HG02798 (cell line): ENCODE results near the gene LHX4.

ENCODE experiments used
- ATAC-seq: cut with Tn5 transposase; IDR thresholded peaks from one replicate; pipeline ENCODE4 v1.9.1; 2021; ENCODE audit warnings: mild to moderate bottlenecking; ENCODE audit not compliant: unreplicated experiment, poor library complexity

LHX4 gene

DNA sequence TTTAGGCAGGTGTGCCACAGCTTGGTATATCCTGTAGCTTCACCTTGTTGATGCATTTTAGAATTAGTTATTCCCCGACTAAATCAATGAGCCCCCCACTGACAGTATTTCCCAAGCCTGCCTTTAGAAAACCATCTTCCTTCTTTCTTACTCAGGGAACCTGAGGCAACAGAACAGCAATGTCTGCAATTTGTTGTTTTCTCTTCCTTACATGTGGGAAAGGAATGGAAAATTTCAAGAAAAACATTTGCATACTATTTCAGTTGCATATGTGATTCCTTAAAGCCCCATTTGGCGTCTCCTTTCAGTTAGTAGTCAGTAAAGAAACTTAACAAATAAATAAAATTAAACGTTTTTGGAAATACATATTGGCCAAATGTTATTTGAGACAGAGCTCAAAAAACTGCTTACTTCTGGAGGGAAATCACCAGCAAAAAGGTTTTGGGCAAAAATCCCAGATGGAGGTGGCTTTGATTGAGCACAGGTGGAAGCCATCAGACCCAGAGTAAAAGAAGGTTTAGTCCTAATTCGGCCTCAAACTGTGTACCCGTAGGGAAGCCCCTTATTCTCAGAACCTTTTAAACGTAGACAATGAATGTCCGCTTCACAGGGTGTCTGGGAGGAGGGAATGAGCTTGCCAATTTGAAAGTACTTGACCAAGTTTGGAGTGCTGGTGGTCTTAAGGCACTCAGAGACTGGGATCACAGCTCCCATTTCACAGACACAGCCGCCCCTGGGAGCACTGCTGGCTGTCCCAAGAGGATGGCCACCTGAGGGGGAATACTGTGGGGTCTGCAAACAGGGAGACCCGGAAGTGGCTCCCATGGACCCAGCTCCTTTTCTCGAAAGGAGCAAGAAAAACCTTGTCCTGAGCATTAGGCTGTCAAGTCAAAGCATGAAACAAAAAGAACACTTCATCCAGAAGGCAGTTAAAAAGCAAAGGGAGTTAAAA is 9.4 kb downstream of the LHX4 start:
- ATAC-seq: no peak

DNA sequence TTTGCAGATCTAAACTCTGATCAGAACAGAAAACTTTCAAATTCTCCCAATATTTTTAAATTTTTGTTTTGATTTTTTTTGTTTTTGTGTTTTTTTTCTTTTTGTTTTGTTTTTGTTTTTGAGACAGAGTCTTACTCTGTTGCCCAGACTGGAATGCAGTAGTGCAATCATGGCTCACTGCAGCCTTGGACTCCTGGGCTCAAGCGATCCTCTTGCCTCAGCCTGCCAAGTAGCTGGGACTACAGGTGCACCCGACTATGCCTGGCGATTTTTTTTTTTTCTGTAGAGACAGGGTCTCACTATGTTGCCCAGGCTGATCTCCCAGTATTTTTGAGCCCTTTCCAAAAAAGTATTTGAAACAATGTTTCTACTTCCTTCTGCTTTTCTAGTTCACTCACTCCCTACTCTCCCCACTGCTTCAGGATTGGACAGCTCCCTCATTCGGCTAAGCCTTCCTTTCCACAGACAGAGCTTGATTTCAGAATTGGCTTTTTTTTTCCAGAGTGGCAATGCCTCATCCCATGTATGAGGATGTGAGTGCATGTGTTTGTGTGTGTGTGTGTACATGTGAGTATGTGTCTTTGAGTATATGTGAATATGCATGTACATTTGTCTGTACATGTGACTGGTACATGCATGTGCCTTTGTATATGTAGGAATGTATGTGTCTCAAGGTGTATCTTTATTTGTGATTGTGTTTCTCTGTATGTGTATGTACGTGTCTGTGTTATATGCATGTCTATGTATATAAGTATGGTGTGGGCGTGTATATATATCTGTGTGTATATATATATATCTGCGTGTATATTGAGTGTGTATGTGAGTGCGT is 11.9 kb downstream of the LHX4 start:
- no peak for ATAC-seq

DNA sequence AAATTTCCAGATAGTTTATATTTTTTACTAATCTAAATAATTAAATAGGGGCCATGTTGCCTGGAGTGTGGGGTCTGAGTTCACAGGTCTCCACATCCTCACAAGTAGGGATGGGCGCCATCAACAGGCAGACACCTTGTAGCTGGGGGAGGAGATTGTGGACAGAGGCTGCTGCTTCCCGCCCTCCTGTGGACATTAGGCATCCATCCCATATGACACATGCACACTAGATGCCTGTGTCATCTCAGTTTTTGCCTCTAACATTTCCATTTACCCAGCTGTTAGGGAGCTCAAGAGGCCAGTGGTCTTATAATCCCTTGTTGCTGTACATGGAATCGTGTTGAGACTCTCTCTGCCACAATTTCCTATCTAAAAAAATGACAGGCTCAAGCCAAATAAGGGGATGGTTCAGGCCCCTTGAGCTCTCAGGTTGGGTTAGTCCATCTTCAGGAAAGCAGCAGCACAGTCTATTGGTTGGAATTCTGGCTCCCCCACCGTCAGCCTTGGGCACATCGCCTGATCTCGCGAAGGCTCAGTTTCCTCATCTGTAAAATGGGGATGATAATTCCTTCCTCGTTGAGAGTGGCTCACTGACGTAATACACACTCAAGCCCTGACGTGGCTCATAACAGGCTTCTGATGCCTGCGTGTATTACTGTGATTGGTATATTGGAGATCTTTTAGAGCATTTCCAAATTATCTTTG is 13.6 kb downstream of the LHX4 start:
- no peak for ATAC-seq

DNA sequence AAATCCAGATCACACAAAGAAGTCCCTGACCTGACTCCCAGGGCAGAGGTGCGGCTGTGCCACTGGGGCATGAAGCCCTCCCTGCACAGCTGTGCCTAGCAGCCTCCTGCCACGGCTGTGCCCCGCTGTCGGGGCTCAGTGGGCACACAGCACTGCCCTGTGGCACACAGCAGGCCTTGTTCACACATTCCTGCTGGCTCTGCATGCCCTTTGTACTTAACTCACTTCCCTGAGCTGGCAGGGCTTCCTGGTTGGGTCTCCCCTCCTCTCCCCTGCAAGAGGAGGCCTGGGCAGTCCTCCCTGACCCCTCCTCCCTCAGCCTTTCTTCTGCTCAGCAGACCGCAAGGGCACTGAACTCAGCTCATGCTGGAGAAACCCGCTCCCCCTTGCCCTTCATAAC is 14.8 kb downstream of the LHX4 start:
- ATAC-seq: no peak

DNA sequence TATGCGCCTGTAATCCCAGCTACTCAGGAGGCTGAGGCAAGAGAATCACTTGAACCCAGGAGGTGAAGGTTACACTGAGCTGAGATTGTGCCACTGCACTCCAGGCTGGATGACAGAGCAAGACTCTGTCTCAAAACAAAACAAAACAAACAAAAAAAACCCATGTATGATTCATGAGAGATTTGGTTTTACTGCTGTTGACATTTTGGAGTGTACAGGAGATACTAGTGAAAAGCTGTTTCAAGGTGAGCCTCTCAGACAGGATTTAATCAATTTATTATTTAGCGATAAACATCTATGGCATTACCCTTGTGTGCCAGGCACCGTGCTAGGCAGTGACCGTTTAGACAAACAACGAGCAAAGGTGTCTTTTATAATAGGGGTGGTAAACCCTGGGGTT is 16.5 kb downstream of the LHX4 start:
- ATAC-seq: no peak

DNA sequence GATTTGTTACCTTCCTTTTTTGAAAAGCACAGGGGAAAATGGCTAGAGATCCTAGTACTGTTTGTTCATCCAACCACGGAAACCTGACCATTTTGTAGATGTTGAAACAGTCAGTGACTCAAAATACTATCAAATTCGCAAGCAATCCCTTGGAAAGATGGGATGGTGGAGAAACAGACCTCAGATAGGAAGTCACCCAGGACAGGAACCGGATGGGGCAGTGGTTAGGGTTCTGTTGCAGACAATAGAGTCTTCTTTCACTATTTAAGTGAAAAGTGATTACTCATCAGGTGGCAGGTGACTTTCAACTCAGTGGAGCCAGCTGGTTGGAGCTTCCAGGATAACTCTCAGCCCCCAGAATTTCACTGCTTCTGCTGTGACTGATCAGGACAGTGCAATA is 17.0 kb downstream of the LHX4 start:
- no peak for ATAC-seq

DNA sequence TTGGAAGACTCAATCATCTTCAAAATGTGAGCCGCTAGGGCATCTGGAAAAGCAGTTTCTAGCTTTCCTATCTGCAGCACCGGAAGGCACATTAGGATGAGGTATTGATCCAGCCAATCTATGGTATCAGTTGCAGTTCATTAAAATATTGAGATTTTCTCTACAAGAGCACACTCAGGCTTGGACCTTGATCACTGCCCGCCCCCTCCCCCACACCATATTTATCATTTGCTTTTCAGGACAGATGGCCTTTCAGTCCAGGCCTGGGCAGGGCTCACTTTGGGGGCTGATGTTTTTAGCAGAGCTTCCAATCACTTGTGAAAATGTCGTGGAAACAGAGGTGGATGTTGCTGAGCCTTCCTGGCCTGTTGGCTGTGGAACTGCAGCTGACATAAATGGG is 17.5 kb downstream of the LHX4 start:
- no peak for ATAC-seq

DNA sequence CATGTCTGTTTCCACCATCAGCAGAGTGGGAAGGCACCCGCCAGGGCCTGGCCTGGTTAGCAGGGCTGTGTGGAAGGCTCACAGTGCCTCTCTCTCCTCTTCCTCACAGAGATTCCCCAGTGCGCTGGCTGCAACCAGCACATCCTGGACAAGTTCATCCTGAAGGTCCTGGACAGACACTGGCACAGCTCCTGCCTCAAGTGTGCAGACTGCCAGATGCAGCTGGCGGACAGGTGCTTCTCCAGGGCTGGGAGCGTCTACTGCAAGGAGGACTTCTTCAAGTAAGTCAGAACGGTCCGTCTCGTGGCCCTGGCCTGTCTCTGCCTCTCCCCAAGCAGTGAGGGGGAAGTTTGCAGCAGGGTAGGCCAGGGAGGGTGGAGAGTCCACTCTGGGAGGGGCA is 18.1 kb downstream of the LHX4 start:
- no peak for ATAC-seq

DNA sequence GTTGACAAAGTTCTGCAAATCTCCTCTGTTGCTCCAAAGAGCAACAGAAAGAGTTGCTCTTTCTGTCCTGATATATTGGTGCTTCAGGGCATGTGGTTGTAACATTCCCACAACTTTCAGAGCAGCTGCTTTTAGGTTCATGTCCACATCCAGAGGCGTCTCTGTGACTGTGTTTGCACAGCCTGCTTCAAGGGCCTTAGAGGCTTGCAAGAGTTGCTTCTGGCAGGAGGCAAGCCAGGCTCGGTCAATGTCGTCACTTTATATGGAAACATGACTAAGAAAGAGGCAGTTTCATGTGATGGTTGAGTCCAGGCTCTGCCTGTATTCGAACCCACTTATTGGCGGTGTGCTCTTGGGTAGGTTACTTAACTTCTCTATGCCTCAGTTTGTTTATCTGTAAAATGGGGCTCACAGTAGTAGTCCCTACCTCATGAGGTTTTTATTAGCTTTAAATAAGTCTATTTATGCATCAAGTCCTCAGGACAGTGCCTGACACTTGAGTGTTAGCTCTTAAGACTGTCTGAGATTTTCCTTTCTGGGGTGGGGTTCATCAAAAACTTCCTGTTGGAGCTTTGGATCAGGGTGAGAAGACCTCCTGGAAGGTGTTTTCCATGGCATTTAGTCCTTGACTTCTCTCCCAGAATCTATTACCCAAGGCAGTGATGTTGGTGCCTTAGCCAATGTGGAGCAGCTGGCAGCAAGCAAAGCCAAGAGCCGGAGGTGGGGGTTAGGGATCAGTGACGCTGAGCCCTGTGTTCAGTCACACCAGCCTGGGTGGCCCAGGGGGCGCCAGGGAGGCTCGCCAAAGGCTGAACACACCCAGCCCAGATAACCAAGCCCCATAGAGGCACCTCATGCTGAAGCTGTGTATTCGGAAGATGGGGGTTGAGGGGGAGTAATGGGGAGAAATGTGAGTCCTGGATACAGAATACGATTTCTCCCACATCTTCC is 18.9 kb downstream of the LHX4 start:
- ATAC-seq: no peak

DNA sequence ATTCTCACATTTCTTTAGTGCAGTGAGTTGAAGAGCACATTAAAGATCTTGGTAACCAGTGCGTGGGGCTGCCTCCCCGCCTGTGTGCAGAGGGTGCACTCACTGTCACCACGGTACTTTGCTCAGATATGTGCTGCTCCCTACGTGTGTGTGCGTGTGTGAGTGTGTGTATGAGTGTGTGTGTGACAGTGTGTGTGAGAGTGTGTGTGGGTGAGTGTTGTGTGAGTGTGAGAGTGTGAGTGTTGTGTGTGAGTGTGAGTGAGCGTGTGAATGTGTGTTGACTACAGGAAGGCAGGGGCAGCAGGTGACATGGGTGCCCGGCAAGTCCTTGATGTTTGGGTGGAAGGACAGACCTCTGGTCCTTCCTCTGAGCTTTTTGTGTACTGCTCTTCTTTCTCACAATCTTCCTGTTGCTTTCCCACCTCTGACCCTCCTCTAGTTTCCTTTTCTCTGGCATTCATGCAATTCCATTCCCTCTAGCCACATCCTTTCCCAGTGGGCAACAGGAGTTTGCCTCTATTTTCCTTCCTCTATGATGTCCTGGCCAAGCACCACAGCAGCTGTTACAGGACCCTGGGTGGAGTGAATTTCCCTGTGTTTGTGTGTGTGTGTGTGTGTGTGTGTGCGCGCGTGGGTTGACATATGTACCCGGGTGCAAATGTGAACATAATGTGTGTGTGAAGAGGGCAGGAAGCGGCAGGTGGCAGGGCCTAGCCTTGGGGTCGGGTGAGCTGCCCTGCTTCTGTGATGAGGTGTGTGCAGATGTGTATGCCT is 19.8 kb downstream of the LHX4 start:
- no peak for ATAC-seq

DNA sequence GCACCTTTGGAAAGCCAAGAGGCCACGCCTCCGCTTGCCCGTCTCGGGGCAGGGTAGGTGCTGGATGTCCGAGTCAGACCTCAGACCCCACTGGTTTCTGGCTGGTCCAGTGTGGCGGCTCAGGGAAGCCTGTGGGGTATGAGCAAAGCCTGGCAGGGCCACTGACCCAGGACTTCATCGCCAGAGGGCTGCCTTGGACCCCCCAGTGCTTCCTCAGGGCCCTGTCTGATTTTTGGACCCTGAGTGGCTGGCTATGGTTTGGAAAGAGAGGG is 20.4 kb downstream of the LHX4 start:
- no peak for ATAC-seq

DNA sequence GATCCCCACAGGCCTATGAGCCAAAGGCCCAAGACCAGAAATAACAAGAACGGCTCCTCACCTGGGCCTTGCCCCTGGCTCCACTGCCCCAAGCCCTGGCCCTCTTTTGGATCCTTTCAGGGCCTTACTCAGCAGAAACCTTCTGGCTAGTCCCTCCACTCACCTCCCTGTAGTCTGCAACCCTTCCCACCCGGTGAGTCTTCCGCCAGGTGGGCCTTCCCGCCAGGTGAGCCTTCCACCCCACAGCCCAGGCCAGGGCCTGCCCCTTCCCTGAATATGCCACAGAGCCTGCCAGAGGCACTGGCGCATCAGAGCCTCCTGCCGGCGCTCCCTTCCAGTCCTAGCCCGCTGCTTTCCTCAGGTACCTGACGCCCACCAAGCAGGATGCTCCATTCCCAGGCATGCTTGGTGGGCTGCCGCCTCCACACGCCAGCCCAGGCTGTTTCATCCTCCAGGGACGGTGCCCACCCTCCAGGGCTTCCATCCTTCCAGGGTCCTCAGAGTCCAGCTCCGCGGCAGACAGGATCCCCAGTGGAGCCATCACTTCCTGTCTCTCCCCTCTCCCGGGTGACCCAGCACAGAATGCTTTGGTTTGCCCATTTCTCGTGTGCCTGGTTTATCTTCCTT is 20.9 kb downstream of the LHX4 start:
- ATAC-seq: no peak

DNA sequence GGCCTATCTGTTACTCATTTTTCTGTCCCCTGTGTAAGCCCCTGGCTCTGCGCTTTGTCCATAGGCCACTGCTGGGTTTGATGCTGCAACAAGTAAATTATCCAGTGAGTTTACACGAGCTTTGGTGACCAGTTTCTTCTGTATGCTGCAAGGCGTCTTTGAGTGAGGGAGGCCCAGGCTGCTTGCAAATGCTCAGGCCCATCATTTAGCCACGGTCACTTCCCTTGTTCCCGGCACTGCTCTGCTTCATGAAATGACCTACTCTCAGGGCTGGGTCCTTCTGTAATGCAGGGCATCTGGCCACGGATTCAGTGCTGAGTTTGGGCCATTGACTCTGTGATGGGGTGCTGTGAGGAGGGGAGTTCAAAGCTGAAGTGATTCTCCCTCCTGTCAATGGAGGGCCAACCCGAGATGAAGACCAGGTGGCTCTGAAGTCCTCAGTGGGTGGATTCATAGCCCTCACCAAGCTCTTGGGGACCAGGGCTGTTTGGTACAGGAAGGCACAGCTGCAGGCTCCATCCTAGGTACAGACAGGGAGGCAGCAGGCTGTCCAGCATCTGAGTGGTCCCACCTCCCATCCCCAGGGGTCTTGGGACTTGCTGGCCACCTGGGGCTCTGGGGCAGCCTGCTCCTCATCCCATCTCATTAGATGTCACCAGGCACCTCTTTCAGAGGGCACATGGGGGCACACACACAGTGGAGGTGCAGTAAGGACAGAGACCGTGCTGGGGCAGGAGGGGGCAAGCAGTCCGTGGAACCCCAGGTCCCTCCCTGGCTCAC is 21.7 kb downstream of the LHX4 start:
- ATAC-seq: no peak

DNA sequence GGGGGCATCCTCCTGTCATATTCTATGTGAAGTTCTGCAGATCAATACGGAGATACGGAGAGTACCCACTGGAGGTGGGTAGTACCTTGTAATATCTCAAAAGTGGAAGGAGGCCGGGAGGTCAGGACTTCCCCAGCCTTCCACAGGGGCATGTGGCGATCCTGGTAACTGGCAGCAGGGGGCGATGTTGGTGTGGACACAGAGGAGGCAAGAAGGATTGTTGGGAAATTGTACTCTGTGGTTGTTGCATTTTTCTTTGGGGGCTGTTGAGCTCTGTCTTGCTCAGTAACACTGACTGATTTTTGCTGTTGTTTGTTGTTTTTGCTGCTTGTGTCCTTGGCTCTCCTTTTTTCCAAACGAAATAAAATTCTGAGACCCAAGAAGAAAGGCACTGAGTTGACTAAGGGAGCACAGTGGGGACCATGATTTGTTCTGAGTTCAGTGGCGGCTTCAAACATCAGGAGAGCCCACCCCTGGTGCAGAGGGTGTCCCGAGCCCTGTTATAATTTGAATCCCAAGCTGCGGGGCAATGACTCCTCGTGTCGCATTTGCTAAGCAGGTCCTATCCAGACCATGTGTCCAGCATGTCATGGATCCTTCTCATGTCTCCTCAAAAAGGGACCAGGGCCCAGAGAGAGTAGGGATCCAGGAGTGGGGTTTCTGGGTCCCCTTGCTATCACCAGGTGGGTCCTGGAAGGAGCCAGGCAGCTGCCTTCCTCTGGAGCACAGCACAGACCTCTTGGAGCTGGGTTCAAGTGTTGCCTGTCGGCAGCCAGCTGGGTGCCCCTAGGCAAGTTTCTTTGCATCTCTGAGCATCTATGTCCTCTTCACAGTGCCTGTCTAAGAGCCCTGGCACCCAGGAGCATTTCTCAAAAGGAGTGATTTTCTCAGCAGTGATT is 22.8 kb downstream of the LHX4 start:
- peak; percentile 79 for ATAC-seq

DNA sequence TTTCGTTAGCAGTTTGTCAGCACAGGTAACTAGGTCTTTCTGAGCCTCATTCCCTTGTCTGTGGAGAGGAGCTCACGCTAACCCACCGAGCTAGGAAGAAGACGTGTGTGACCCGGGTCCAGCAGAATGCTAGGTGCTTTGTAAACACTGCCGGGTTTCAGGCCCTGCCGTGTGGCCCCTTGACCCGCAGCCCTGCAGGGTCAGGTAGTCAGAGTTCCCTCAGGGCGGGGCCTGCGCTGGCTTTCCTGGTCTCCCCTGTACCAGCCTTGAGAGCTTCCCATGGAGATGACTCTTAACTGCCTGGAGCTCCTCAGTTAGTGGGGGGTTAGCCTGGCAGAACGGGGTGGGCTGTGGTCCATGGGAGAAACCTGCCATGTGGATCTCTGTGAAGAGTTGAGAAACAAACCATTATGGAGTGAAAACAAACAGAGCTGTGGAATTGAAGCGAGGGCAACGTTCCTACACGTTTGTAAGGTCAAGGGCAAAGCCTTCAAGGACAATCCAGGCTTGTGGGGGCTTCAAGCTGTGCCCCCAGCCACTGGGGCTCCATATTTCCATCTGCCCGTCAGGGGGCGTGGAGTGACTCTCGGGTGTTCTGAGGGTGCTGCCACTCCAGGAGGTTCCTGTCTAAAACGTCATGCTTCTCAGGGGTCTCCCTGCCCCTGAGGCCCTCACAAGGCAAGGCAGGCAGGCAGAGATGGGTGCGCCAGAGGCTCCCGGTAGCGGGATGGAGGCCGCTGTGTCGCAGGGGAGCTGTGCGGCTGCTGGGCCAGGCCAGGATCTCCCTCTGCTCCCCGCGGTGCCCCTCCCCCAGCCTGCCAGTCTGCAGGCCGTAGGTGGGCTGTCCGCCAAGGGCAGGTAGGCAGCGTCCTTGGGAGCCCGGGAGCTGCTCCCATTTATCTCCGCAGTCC is 23.8 kb downstream of the LHX4 start:
- no peak for ATAC-seq

DNA sequence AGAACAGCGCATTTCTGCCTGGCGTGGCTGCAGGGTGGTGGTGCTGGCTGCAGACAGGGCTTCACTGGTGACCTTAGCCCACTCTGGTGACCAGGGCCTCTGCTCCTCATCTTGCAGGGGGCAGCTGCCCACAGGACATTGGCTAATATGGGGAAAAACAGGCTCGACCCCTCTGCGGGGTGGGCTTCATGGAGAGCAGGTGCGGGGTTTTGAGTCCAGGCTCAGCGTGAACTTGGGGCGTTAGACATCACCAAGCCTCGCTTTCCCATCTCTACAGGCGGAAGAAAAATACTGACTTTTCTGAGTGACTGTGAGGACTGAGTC is 24.4 kb downstream of the LHX4 start:
- no peak for ATAC-seq
